GM12892 (cell line): Measurements from ENCODE around the gene LOXL3.
A peak's percentile ranks its signal among the peaks of the same experiment; 100 is the strongest.

Source experiments
- DNase-seq: peaks from one replicate; pipeline ENCODE4 v3.0.0; 2011; ENCODE audit not compliant: insufficient read length
- FAIRE-seq: peaks from 2 replicates; lab custom pipeline; 2011; peaks lifted over from hg19 to GRCh38; lab: Jason Lieb, UNC
- POLR2A ChIP-seq: IDR thresholded peaks from 2 replicates; pipeline ENCODE4 v1.6.1; 2011; ENCODE audit warnings: low read depth, low read length, control low read depth
- POLR2AphosphoS5 ChIP-seq: IDR thresholded peaks from 2 replicates; pipeline ENCODE4 v1.6.1; 2011; ENCODE audit warnings: low read depth, low read length, control low read depth
- TAF1 ChIP-seq: IDR thresholded peaks from 2 replicates; pipeline ENCODE4 v1.6.1; 2011; ENCODE audit warnings: low read depth, mild to moderate bottlenecking, control low read depth, low read length, borderline replicate concordance

LOXL3 gene

DNA sequence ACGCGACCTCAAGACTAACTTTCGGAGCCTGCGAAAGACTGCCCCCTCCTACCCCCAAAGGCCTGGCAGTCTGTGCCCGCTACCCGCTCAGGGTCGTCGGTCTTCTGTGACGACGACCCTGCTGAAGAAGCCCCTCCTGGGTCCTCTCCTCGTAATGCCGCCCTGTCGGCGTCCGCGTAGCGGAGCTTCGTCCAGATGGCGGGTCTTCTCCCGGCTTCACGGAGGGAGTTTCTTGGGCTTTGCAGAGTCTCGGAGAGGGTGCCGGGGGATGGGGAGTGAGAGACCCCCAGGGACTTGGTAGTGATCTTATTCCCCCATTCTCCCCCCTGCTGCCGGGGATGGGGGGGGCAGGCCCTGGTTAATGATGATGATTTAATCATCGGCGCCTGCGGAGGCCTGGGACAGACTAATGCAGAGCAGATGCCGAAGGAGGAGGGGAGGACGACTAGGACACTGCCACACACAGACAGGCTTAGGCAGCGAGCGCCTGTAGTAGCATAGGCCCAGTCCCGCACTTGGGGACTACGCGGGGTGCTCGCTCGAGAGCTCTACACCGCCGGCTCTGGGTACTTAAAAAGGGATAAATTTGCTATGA is 45.7 kb downstream of the LOXL3 start:
- no peak for FAIRE-seq
- DNase-seq: no peak
- no peak for TF ChIP-seq POLR2AphosphoS5
- no peak for TF ChIP-seq TAF1
- no peak for TF ChIP-seq POLR2A

GRCh38 chr2:74507145-74507925 is 46.4 kb downstream of the LOXL3 start, which contains the start of gene PCGF1:
Gene PCGF1, minus strand, starts transcription at chr2:74507695. Its CDS starts 27 bp downstream, at chr2:74507668.
- peak; percentile 93 for DNase-seq
- TF ChIP-seq POLR2A (peak; percentile 87), POLR2AphosphoS5 (peak; percentile 85), TAF1 (peak; percentile 83)
- FAIRE-seq: peak; percentile 99

GRCh38 chr2:74505448-74506246 is 48.1 kb downstream of the LOXL3 start:
- no peak for FAIRE-seq
- no peak for DNase-seq
- no peak for TF ChIP-seq POLR2AphosphoS5
- TF ChIP-seq TAF1: no peak
- TF ChIP-seq POLR2A: no peak

DNA sequence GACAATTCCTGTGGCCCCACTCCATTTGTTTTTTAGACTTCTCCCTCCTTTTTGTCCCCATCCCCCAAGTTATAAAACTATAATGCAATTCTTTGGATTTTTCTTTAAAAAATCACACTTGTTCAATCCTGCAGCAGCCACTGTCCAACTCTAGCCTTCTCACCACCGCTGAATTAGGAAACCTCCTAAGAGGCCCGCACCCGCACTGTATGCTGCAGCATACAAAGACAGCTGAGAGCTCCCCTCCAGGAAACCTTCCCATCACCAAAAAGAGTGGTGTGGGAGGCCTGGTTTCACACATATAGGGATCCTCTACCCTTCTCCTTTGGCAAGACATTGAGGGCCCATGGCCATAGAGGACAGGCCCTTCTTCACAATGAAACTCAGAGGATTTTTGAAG is 49.2 kb downstream of the LOXL3 start:
- DNase-seq: no peak
- TF ChIP-seq TAF1 (no peak), POLR2A (no peak), POLR2AphosphoS5 (no peak)
- no peak for FAIRE-seq

GRCh38 chr2:74503506-74504475 is 50.0 kb downstream of the LOXL3 start:
- FAIRE-seq: no peak
- no peak for DNase-seq
- TF ChIP-seq POLR2AphosphoS5 (0 out of 2 replicates have a peak, but pooled peaks have one; percentile 18), TAF1 (no peak)

GRCh38 chr2:74502720-74503505 is 50.8 kb downstream of the LOXL3 start:
- DNase-seq: peak; percentile 84
- peak; percentile 76 for FAIRE-seq
- no peak for TF ChIP-seq POLR2AphosphoS5
- TF ChIP-seq POLR2A: peak; percentile 58; the same call in 1 of the 2 replicates
- TF ChIP-seq TAF1: no peak

DNA sequence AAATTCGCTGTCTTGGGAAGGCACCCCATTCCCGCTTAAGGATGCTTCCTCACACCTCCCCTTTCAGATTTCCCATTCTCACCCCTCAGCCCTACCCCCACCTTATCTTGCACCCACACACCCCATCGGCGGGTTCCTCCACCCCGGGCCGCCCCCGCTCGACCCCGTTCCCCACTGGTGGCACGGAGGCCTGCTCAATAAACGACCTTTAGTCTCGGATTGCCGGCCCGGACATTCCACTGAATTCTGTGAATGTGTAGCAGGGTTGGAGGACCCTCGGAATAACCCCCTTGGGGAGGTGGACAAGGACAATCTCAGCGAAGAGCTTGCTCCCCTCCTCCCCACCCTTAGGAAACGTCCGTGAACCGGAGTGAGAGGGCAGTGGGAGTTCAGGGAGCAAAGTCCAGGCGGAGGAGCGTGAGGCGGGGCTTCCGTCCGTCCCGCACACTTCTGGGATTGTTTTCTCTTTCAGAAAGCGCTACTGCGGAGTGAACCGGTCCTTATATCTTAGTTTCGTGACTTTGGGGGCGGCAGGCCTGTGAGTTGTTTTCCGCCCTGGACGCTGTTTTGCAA is 51.5 kb downstream of the LOXL3 start:
- TF ChIP-seq POLR2A: no peak
- DNase-seq (no peak), FAIRE-seq (no peak)

GRCh38 chr2:74501335-74502071 is 52.2 kb downstream of the LOXL3 start:
- FAIRE-seq: no peak
- no peak for TF ChIP-seq POLR2A
- TF ChIP-seq TAF1: no peak
- TF ChIP-seq POLR2AphosphoS5: no peak
- DNase-seq: no peak

GRCh38 chr2:74500578-74500946 is 53.2 kb downstream of the LOXL3 start:
- DNase-seq: no peak
- no peak for FAIRE-seq
- no peak for TF ChIP-seq TAF1
- no peak for TF ChIP-seq POLR2A
- TF ChIP-seq POLR2AphosphoS5: no peak
